Measurements from ENCODE around the gene UQCRC2.

Gene UQCRC2

GRCh38 chr16:22010902-22011301 is 57.7 kb downstream of the UQCRC2 start:
- Mint-ChIP-seq H3K9me3 (no peaks in the 10 kb centered on the region), H3K4me1 (peaks cover 36% of the 10 kb centered on the region)
- TF ChIP-seq CTCF (IDR thresholded peaks at IDR 0.05; ENCODE audit: unreplicated experiment in 3 of 3): no peak

GRCh38 chr16:22012241-22012640 is 59.1 kb downstream of the UQCRC2 start:
- no peak for TF ChIP-seq CTCF (IDR thresholded peaks at IDR 0.05; ENCODE audit: unreplicated experiment in 3 of 3)
- H3K36me3 Mint-ChIP-seq (ENCODE audit: low read depth): no peaks in the 10 kb centered on the region
- no peak overlapping the region for H3K27ac Mint-ChIP-seq
- no peaks in the 10 kb centered on the region for H3K27me3 Mint-ChIP-seq (ENCODE audit: low read depth)
- peak overlapping the region in 1 of 3 experiments; percentile 53 for H3K4me3 Mint-ChIP-seq
- no peaks in the 10 kb centered on the region for H3K9me3 Mint-ChIP-seq
- peaks cover 38% of the 10 kb centered on the region for H3K4me1 Mint-ChIP-seq

More at GRCh38 chr16:22010902-22011301, 57.7 kb downstream of the UQCRC2 start:
- Mint-ChIP-seq H3K27me3 (ENCODE audit: low read depth) (no peaks in the 10 kb centered on the region), H3K4me3 (peak overlapping the region in 1 of 3 experiments; percentile 40), H3K27ac (no peak overlapping the region), H3K36me3 (ENCODE audit: low read depth) (no peaks in the 10 kb centered on the region)

- Mint-ChIP-seq H3K9me3 (no peaks in the 10 kb centered on the region), H3K27ac (no peak overlapping the region), H3K4me1 (peaks cover 45% of the 10 kb centered on the region), H3K27me3 (ENCODE audit: low read depth) (no peaks in the 10 kb centered on the region), H3K4me3 (no peak overlapping the region), H3K36me3 (ENCODE audit: low read depth) (no peaks in the 10 kb centered on the region)
- no peak for TF ChIP-seq CTCF (IDR thresholded peaks at IDR 0.05; ENCODE audit: unreplicated experiment in 3 of 3)
These were observed 60.3 kb downstream of the UQCRC2 start for GRCh38 chr16:22013486-22013885.

- Mint-ChIP-seq H3K4me1 (peaks cover 45% of the 10 kb centered on the region), H3K27ac (no peak overlapping the region), H3K27me3 (ENCODE audit: low read depth) (no peaks in the 10 kb centered on the region)
These were observed 61.2 kb downstream of the UQCRC2 start for GRCh38 chr16:22014271-22014873.

GRCh38 chr16:22016927-22017326 is 63.8 kb downstream of the UQCRC2 start:
- H3K9me3 Mint-ChIP-seq: no peaks in the 10 kb centered on the region
- no peaks in the 10 kb centered on the region for H3K36me3 Mint-ChIP-seq (ENCODE audit: low read depth)
- H3K27ac Mint-ChIP-seq: no peak overlapping the region
- peaks cover 40% of the 10 kb centered on the region for H3K4me1 Mint-ChIP-seq
- H3K4me3 Mint-ChIP-seq: no peak overlapping the region
- TF ChIP-seq CTCF (IDR thresholded peaks at IDR 0.05; ENCODE audit: unreplicated experiment in 3 of 3): no peak
- no peaks in the 10 kb centered on the region for H3K27me3 Mint-ChIP-seq (ENCODE audit: low read depth)

More at GRCh38 chr16:22014271-22014873, 61.2 kb downstream of the UQCRC2 start:
- no peaks in the 10 kb centered on the region for H3K36me3 Mint-ChIP-seq (ENCODE audit: low read depth)
- no peaks in the 10 kb centered on the region for H3K9me3 Mint-ChIP-seq
- TF ChIP-seq CTCF (IDR thresholded peaks at IDR 0.05; ENCODE audit: unreplicated experiment in 3 of 3): no peak
- no peak overlapping the region for H3K4me3 Mint-ChIP-seq

GRCh38 chr16:22018559-22018958 is 65.4 kb downstream of the UQCRC2 start:
- peaks cover 44% of the 10 kb centered on the region for H3K4me1 Mint-ChIP-seq
- H3K9me3 Mint-ChIP-seq: no peaks in the 10 kb centered on the region
- no peak for TF ChIP-seq CTCF (IDR thresholded peaks at IDR 0.05; ENCODE audit: unreplicated experiment in 3 of 3)

More at GRCh38 chr16:22018559-22018958, 65.4 kb downstream of the UQCRC2 start:
- no peak overlapping the region for H3K4me3 Mint-ChIP-seq
- H3K27ac Mint-ChIP-seq: peak overlapping the region in 1 of 3 experiments; percentile 6
- no peaks in the 10 kb centered on the region for H3K27me3 Mint-ChIP-seq (ENCODE audit: low read depth)
- H3K36me3 Mint-ChIP-seq (ENCODE audit: low read depth): no peaks in the 10 kb centered on the region

Data from nephron (organoid).